Measurements from ENCODE around the gene RAP1A. TPM values are rescaled to one million over a fixed set of nuclear protein-coding genes. Genes with fewer than 3 reads are reported as not detected.

Gene RAP1A
- total RNA-seq, 2 donors from 2014 or later = 31.4 to 39.1 TPM

- TF ChIP-seq POLR2A (IDR thresholded peaks at IDR 0.05) = no peak
- TF ChIP-seq POLR2AphosphoS5 (IDR thresholded peaks at IDR 0.05) = no peak
- TF ChIP-seq CTCF (IDR thresholded peaks at IDR 0.05) = no peak
- DNase-seq (ENCODE audit: low spot score) = no peak
- Histone ChIP-seq H3K9me3 (no peaks in the 10 kb centered on the region), H3K27ac (no peak overlapping the region), H3K4me1 (replicated peaks) (no peaks in the 10 kb centered on the region), H3K27me3 (replicated peaks; ENCODE audit: insufficient read depth) (no peaks in the 10 kb centered on the region), H3K36me3 (no peaks in the 10 kb centered on the region), H3K4me3 (no peak overlapping the region)
- intact Hi-C loops (cut with DNase I) = no loop called here
- WGBS = 85% methylated on average over 1 of the region's 1 CpG
Observed at GRCh38 chr1:111644506-111644905, 24.9 kb downstream of the RAP1A start.

GRCh38 chr1:111647736-111648135, 28.1 kb downstream of the RAP1A start:
- TF ChIP-seq POLR2A (IDR thresholded peaks at IDR 0.05) (no peak), CTCF (IDR thresholded peaks at IDR 0.05) (no peak), POLR2AphosphoS5 (IDR thresholded peaks at IDR 0.05) (no peak)
- Histone ChIP-seq H3K27me3 (replicated peaks; ENCODE audit: insufficient read depth) (no peaks in the 10 kb centered on the region), H3K4me3 (no peak overlapping the region), H3K9me3 (no peaks in the 10 kb centered on the region), H3K4me1 (replicated peaks) (no peaks in the 10 kb centered on the region), H3K36me3 (no peaks in the 10 kb centered on the region), H3K27ac (no peak overlapping the region)
- no peak for DNase-seq (ENCODE audit: low spot score)
- intact Hi-C loops (cut with DNase I) = no loop called here
- 63% methylated on average over 1 of the region's 1 CpG for WGBS

- Histone ChIP-seq H3K27ac (no peak overlapping the region), H3K4me3 (no peak overlapping the region), H3K27me3 (replicated peaks; ENCODE audit: insufficient read depth) (no peaks in the 10 kb centered on the region), H3K9me3 (no peaks in the 10 kb centered on the region), H3K36me3 (no peaks in the 10 kb centered on the region), H3K4me1 (replicated peaks) (no peaks in the 10 kb centered on the region)
- intact Hi-C loops (cut with DNase I) = no loop called here
- TF ChIP-seq POLR2A (IDR thresholded peaks at IDR 0.05) (no peak), CTCF (IDR thresholded peaks at IDR 0.05) (no peak), POLR2AphosphoS5 (IDR thresholded peaks at IDR 0.05) (no peak)
- no peak for DNase-seq (ENCODE audit: low spot score)
- 88% methylated on average over 7 of the region's 7 CpGs for WGBS
Observed at GRCh38 chr1:111648806-111649205, 29.2 kb downstream of the RAP1A start.

GRCh38 chr1:111649227-111649626, 29.6 kb downstream of the RAP1A start:
- Histone ChIP-seq H3K4me3 (no peak overlapping the region), H3K27ac (no peak overlapping the region), H3K36me3 (no peaks in the 10 kb centered on the region), H3K4me1 (replicated peaks) (no peaks in the 10 kb centered on the region), H3K9me3 (no peaks in the 10 kb centered on the region), H3K27me3 (replicated peaks; ENCODE audit: insufficient read depth) (no peaks in the 10 kb centered on the region)
- 71% methylated on average over 10 of the region's 10 CpGs for WGBS
- TF ChIP-seq POLR2AphosphoS5 (IDR thresholded peaks at IDR 0.05) = no peak
- no peak for TF ChIP-seq POLR2A (IDR thresholded peaks at IDR 0.05)
- no peak for TF ChIP-seq CTCF (IDR thresholded peaks at IDR 0.05)
- no peak for DNase-seq (ENCODE audit: low spot score)
- intact Hi-C loops (cut with DNase I) = no loop called here

- intact Hi-C loops (cut with DNase I) = no loop called here
- 32% methylated on average over 1 of the region's 1 CpG for WGBS
- Histone ChIP-seq H3K4me1 (replicated peaks) (no peaks in the 10 kb centered on the region), H3K4me3 (no peak overlapping the region), H3K27me3 (replicated peaks; ENCODE audit: insufficient read depth) (no peaks in the 10 kb centered on the region), H3K9me3 (no peaks in the 10 kb centered on the region), H3K36me3 (no peaks in the 10 kb centered on the region), H3K27ac (no peak overlapping the region)
- DNase-seq (ENCODE audit: low spot score) = peak; percentile 18
- peak; percentile 15 for TF ChIP-seq POLR2AphosphoS5 (IDR thresholded peaks at IDR 0.05)
- no peak for TF ChIP-seq POLR2A (IDR thresholded peaks at IDR 0.05)
- no peak for TF ChIP-seq CTCF (IDR thresholded peaks at IDR 0.05)
Observed at GRCh38 chr1:111649648-111650047, 30.1 kb downstream of the RAP1A start.

All from prostate gland (tissue), 2 donors.